WTC11 (cell line): ENCODE measurements around the gene GEMIN2. TPM values are rescaled to one million over a fixed set of nuclear protein-coding genes. Genes with fewer than 3 reads are reported as not detected.

Experiments
- ARID4B ChIP-seq: sonication (generic); formaldehyde crosslinking; IDR thresholded peaks from 2 replicates; pipeline ENCODE4 v1.8.0; 2023; ENCODE audit warnings: missing genetic modification reagents, mild to moderate bottlenecking, borderline replicate concordance
- CBFB ChIP-seq: sonication (generic); formaldehyde crosslinking; IDR thresholded peaks from 2 replicates; pipeline ENCODE4 v1.8.1; 2022; ENCODE audit warnings: mild to moderate bottlenecking, low read depth, missing genetic modification reagents
- ELF4 ChIP-seq: sonication (generic); formaldehyde crosslinking; IDR thresholded peaks from 2 replicates; pipeline ENCODE4 v1.8.1; 2022; ENCODE audit warnings: low read depth, mild to moderate bottlenecking, moderate library complexity, missing genetic modification reagents
- ESRRA ChIP-seq: sonication (generic); formaldehyde crosslinking; IDR thresholded peaks from 2 replicates; pipeline ENCODE4 v1.8.1; 2022; ENCODE audit warnings: mild to moderate bottlenecking, missing genetic modification reagents, borderline replicate concordance
- FOXJ3 ChIP-seq: sonication (generic); formaldehyde crosslinking; IDR thresholded peaks from 2 replicates; pipeline ENCODE4 v1.9.0; 2021; ENCODE audit warnings: missing genetic modification reagents, mild to moderate bottlenecking, borderline replicate concordance
- FOXP4 ChIP-seq: sonication (generic); formaldehyde crosslinking; IDR thresholded peaks from 2 replicates; pipeline ENCODE4 v1.8.0; 2022; ENCODE audit warnings: mild to moderate bottlenecking, missing genetic modification reagents
- GTF2I ChIP-seq: fragments of 250-450 bp; sonication (Bioruptor Pico); conservative IDR thresholded peaks from 2 replicates; pipeline ENCODE4 v1.4.0; 2021; ENCODE audit warnings: mild to moderate bottlenecking
- IRF1 ChIP-seq: sonication (generic); formaldehyde crosslinking; IDR thresholded peaks from 2 replicates; pipeline ENCODE4 v1.8.0; 2023; ENCODE audit warnings: missing genetic modification reagents
- IRF2 ChIP-seq: sonication (generic); formaldehyde crosslinking; IDR thresholded peaks from 2 replicates; pipeline ENCODE4 v1.8.0; 2022; ENCODE audit warnings: low read depth, missing genetic modification reagents, borderline replicate concordance
- JAZF1 ChIP-seq: fragments of 250-450 bp; sonication (Bioruptor Pico); IDR thresholded peaks from 2 replicates; pipeline ENCODE4 v1.9.0; 2021; ENCODE audit warnings: moderate library complexity, mild to moderate bottlenecking, inconsistent platforms
- KAT7 ChIP-seq: sonication (generic); formaldehyde crosslinking; IDR thresholded peaks from 2 replicates; pipeline ENCODE4 v1.8.1; 2023; ENCODE audit warnings: missing genetic modification reagents, mild to moderate bottlenecking, borderline replicate concordance
- MXD4 ChIP-seq: fragments of 250-450 bp; sonication (Bioruptor Pico); IDR thresholded peaks from 2 replicates; pipeline ENCODE4 v1.8.0; 2021; ENCODE audit warnings: mild to moderate bottlenecking, moderate library complexity, borderline replicate concordance
- NFE2L1 ChIP-seq: sonication (generic); formaldehyde crosslinking; IDR thresholded peaks from 2 replicates; pipeline ENCODE4 v1.8.1; 2023; ENCODE audit warnings: missing genetic modification reagents
- PRDM15 ChIP-seq: sonication (generic); formaldehyde crosslinking; IDR thresholded peaks from 2 replicates; pipeline ENCODE4 v1.8.0; 2022; ENCODE audit warnings: missing genetic modification reagents
- PREB ChIP-seq: sonication (generic); formaldehyde crosslinking; IDR thresholded peaks from 2 replicates; pipeline ENCODE4 v1.8.1; 2022; ENCODE audit warnings: mild to moderate bottlenecking, missing genetic modification reagents, moderate library complexity, borderline replicate concordance
- RORB ChIP-seq: fragments of 250-450 bp; sonication (Bioruptor Pico); IDR thresholded peaks from 2 replicates; pipeline ENCODE4 v1.9.0; 2021; ENCODE audit warnings: mild to moderate bottlenecking
- ZNF232 ChIP-seq: sonication (generic); formaldehyde crosslinking; IDR thresholded peaks from 2 replicates; pipeline ENCODE4 v1.8.0; 2022; ENCODE audit warnings: mild to moderate bottlenecking, missing genetic modification reagents
- ZNF317 ChIP-seq: sonication (generic); formaldehyde crosslinking; IDR thresholded peaks from 2 replicates; pipeline ENCODE4 v1.8.1; 2023; ENCODE audit warnings: low read depth, mild to moderate bottlenecking, moderate library complexity, missing genetic modification reagents, borderline replicate concordance
- ZNF532 ChIP-seq: fragments of 250-450 bp; sonication (Bioruptor Pico); IDR thresholded peaks from 2 replicates; pipeline ENCODE4 v1.9.0; 2021; ENCODE audit warnings: mild to moderate bottlenecking, borderline replicate concordance
- ZNF671 ChIP-seq: fragments of 250-450 bp; sonication (Bioruptor Pico); IDR thresholded peaks from 2 replicates; pipeline ENCODE4 v1.8.0; 2021; ENCODE audit warnings: mild to moderate bottlenecking
- total RNA-seq: library from RNA; stranded (reverse); gene quantifications from 3 replicates; pipeline ENCODE4 v1.2.3, GENCODE V29; 2021

GEMIN2 gene
- total RNA-seq, 1 experiment from 2014 or later: 27.1 TPM

- TF ChIP-seq ARID4B (CRISPR knock-in tag) (peak; percentile 59; the same call in 1 of the 2 replicates), KAT7 (CRISPR knock-in tag) (peak; percentile 57; the same call in 1 of the 2 replicates), RORB (CRISPR knock-in tag) (no peak), FOXP4 (CRISPR knock-in tag) (peak; percentile 29; the same call in 1 of the 2 replicates), IRF1 (CRISPR knock-in tag) (no peak), IRF2 (CRISPR knock-in tag) (no peak), NFE2L1 (no peak), ZNF532 (CRISPR knock-in tag) (no peak), FOXJ3 (CRISPR knock-in tag) (no peak), ZNF232 (peak; percentile 58; the same call in 1 of the 2 replicates), GTF2I (CRISPR knock-in tag) (no peak), JAZF1 (CRISPR knock-in tag) (no peak), PRDM15 (CRISPR knock-in tag) (no peak), ZNF671 (no peak), PREB (CRISPR knock-in tag) (peak; percentile 66; the same call in 1 of the 2 replicates), CBFB (CRISPR knock-in tag) (no peak), MXD4 (CRISPR knock-in tag) (no peak), ZNF317 (CRISPR knock-in tag) (no peak), ESRRA (CRISPR knock-in tag) (peak; percentile 86; the same call in 1 of the 2 replicates), ELF4 (0 out of 2 replicates have a peak, but pooled peaks have one; percentile 28)
Measured at GRCh38 chr14:39102969-39103957, 10.9 kb upstream of the GEMIN2 start, which contains the start of gene SEC23A (continued).
